Ramos (cell line): Measurements from ENCODE around the gene GRIN2B.

Experiments used
- in situ Hi-C: fragments of 300-500 bp; cut with MboI; formaldehyde crosslinking; loops from one replicate; pipeline ENCODE4 v1.14.3; 2022; ENCODE audit warnings: low sequenced_read_pairs; ENCODE audit not compliant: unreplicated experiment

The GRIN2B gene

DNA sequence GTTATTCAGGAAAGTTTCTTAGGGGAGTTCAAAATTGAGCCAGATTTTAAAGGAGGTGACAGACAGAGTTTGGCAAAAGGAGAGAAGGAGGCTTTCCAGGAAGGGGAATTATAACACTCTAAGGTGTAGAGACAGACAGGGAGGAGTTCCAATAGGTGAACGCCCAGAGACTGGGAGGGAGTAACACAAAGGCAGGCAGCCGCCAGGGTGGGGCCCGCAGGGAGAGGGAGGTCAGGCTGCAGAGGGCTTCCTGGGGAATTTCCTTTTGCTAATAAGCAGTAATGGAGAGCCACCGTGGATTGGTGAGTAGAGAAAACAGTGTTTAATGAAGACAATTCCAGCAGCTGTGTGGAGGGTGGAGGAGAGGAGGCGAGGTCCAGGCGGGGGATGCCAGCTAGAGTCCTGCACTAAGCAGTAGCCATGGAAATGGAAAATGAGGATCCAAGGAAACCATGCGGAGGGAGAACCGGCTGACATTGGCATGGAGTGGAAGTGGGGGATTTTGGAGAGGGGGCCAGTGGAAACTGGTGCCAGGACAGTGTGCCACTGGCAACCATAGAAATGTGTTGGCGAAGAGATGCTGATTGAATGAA is 22.2 kb downstream of the GRIN2B start:
- in situ Hi-C loops: no loop called here

GRCh38 chr12:13957576-13957975 is 23.8 kb downstream of the GRIN2B start:
- in situ Hi-C loops: no loop called here

GRCh38 chr12:13956060-13956590 is 25.3 kb downstream of the GRIN2B start:
- in situ Hi-C loops: no loop called here

- in situ Hi-C loops: no loop called here
These were observed 29.3 kb downstream of the GRIN2B start for GRCh38 chr12:13952096-13952495.

DNA sequence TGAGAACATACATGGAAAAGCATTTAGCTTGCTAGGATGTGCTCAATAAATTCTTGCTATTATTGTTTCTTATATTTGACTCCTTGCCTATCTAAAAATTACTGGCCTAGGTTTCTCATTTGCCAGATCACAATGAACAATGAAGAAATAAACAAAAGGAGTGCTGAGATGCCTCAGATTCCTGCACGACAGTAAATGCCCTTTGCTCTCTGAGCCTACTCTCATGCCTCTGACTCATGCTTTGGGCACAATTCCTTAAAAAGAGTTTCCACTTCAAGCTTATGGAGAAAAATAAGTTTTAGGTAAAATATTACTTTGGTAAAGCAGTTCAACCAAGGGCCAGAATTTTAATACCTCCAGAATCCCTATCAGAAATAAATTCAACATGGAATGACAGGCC is 30.9 kb downstream of the GRIN2B start:
- in situ Hi-C loops: no loop called here

GRCh38 chr12:13948621-13949020 is 32.8 kb downstream of the GRIN2B start:
- in situ Hi-C loops: no loop called here

DNA sequence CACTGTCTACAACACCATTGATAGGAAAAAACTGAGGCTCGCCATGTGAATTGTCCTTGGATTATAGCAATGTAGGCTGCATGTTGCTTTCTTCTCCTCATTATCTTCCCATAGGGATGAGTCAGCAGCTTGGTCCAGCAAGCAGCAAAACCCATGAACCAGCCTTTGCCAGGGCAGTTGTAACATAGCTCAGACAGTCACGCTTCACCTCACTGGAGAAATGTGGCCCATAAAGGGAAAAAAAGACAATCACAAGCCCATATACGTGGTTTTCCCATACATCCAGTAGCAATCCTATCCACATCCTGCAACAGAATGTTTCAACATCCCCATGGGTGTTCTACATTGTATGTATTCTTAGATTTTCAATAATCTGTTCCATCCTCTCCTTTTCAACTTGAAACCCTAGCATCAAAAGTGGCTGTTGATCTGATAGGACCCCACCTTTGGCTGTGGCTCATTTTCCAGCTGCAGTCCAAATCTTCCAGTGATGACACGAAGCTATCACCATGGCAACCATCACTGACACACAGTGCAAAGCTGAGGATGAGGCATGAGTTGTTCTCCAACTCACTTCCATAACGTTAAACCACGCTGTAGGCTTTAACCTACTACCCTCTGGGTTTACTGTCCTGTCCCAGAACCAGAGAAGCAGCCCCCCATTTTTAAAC is 34.0 kb downstream of the GRIN2B start:
- in situ Hi-C loops: no loop called here

- in situ Hi-C loops: no loop called here
These were observed 35.8 kb downstream of the GRIN2B start for GRCh38 chr12:13945641-13946040.

DNA sequence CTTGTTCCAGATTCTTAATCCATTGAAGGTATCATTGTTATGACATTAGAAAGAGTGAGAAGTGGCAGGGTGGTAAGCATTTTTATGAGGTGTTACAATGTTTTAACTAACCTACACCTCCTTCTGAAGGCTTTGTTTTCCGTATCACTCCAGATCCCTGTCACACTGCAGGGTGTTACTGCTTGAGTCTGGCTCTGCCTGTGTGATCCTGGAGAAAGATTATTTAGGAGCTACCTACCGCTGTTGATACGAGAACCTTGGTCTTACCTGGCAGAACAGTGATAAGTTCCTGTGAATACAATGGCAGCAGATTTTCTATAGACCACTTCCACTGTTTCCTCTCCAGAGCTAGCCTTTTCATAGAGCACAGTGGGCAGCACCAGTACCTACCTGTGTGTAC is 36.2 kb downstream of the GRIN2B start:
- in situ Hi-C loops: no loop called here

GRCh38 chr12:13942826-13943225 is 38.6 kb downstream of the GRIN2B start:
- in situ Hi-C loops: no loop called here

DNA sequence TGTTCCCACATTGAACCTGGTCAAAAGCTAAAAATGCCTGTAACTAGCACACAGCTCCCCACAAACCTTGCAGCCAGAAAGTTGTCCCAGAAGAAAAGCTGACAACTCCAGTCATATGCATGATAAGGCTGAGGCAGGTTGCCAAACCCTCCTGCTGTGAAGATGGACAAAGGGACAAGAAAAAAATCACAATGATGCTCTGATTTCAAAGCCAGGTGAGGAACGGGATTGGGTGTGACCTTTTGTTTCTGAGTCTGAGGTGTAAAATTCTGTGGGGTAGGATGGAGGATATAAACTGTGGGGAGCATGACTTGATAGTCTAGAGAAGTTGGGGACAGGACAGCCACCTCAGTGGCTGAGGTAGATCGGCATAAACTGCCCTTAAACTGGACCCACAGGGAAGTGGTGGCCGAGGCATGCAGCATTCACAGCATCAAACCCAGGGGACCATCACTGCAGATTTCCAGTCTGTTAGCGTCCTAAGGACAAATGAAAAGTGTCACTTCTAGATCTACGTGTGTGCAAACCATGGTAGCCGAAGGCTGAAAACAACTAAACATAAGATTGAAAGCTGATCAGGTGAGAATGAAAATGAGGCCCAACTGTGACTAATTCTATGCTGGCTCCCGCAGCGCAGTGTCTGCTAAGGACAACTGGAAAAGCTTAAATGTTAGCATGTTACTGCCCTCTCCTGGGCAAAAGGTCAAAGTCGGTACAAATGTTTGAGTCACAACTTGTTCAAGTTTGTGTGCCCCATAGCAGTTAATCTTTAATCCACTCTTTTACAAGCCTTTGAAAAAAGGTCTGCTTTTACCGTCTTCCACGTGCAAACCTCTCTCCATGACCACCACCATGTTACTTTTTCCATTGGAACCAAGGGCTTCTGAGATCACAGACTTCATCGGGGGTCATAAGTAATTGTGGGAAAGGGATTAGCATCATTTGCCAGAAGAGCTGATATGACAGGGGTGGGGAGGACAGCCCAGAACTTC is 39.8 kb downstream of the GRIN2B start:
- in situ Hi-C loops: no loop called here

GRCh38 chr12:13940335-13940865 is 41.0 kb downstream of the GRIN2B start:
- in situ Hi-C loops: no loop called here

- in situ Hi-C loops: no loop called here
These were observed 43.7 kb downstream of the GRIN2B start for GRCh38 chr12:13937735-13938134.

DNA sequence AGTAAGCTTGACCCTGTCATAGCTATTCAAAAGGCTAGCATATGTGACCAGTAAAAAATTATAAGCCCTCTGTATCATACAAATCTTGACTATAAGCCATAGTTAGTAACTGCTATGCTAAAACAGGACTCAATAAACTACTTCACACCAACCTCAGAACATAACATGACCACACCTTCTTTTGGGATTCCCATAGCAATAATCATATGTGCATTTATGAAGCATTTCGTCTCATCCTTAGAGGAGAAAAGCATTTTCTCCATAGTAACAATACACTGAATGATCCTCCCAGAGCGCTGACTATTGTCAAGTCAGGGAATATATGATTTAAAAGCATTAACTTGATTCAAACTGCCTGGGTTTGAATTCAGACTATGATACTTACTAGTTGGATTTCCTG is 46.2 kb downstream of the GRIN2B start:
- in situ Hi-C loops: no loop called here
